SKM-1 treated with dmso at 0.1 percent for 144 hours (cell line): ENCODE results near the gene PLEKHA1.
A peak's percentile ranks its signal among the peaks of the same experiment; 100 is the strongest.

Experiments
- DNase-seq: peaks from one replicate; lab custom pipeline; 2025; ENCODE audit not compliant: unreplicated experiment; lab: John Stamatoyannopoulos, UW

PLEKHA1 gene

DNA sequence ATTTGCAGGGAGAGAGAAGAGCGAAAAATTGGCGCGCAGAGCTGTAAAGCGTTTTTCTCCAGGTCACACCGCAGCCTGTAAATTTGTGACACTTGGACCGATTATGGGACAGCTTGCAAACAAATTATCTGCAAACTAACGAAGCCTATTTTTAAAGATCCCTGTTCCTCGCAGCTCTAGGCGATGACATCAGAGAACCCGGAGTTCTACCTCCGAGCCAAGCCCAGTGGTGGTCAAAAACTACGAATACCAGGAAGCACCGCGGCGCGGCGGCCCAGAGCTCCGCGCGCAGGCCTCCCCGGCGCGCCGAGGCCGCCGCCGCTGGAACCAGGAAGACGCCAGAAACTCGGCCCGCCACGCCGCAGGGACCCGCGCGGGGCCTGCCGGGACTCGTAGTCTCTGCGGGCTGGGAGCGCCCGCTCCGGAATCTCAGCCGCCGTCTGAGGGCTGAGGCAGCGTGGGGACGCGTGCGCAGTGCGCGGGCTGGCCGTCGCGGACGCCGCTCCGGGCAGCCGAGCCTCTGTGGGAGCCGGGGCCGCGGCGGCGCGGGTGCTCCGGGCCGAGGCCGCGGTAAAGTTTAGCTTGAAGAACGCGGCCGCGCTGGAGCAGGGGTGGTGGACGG, at the start of gene PLEKHA1:
Gene PLEKHA1 (plus strand): TSS at position 472 of the 622 bp plus-strand sequence. CDS start 18,493 bp downstream, outside the sequence.
- peak; percentile 84 for DNase-seq

DNA sequence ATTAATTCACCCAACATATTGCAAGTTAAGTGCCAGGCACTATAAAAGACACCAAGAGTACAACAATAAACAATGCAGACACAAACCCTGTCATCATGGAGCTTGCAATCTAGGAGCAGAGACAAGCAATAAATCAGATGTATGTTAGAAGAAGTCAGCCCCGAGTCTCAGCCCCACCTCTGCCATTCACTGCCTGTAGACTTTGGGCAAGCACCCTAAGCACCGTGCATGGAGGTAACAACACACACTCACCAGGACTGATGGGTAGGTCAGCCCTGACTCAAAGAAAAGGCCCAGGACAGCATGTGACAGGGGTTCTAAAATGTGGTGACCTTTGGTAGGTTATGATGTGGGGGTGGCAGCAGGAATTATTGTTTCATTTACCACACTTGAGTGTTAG, 49.3 kb upstream of the PLEKHA1 start:
- no peak for DNase-seq

DNA sequence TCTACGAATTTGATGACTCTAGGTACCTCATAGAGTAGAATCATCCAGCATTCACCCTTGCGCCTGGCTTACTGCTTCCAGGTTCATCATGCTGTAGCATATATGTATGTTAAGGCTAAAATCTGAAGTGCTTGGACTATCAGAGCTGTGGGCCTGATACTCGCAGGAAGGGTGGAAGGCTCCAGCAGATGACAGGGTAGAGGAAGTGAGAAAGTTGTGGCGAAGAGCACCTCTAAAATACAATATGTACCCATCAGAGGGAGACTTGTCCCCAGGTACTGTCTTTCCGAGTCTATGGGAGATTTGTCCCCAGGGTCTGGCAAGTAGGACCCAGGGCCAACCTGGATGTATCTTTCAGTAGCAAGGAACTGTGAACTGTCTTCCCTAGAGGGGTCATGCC, 48.1 kb upstream of the PLEKHA1 start:
- DNase-seq, result no peak

DNA sequence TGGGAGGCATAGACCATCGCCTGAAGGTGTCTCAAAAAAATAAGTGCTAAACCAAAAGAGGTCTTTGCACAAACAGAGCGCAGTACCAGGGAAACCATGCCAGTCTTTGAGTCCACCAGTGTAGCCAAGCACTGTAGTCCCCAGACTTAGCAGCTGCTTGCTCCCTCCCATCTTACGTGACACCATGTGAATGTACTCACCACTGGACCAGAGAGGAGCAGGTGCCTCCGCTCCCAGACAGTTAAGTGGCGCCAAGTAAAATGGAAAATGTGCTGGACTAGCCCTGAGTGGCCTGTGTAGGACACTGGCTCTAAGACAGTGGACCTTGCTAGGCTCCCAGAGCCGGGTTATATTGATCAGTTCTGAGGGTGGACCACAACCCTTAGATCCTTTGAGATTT, 47.7 kb upstream of the PLEKHA1 start:
- DNase-seq, result no peak

DNA sequence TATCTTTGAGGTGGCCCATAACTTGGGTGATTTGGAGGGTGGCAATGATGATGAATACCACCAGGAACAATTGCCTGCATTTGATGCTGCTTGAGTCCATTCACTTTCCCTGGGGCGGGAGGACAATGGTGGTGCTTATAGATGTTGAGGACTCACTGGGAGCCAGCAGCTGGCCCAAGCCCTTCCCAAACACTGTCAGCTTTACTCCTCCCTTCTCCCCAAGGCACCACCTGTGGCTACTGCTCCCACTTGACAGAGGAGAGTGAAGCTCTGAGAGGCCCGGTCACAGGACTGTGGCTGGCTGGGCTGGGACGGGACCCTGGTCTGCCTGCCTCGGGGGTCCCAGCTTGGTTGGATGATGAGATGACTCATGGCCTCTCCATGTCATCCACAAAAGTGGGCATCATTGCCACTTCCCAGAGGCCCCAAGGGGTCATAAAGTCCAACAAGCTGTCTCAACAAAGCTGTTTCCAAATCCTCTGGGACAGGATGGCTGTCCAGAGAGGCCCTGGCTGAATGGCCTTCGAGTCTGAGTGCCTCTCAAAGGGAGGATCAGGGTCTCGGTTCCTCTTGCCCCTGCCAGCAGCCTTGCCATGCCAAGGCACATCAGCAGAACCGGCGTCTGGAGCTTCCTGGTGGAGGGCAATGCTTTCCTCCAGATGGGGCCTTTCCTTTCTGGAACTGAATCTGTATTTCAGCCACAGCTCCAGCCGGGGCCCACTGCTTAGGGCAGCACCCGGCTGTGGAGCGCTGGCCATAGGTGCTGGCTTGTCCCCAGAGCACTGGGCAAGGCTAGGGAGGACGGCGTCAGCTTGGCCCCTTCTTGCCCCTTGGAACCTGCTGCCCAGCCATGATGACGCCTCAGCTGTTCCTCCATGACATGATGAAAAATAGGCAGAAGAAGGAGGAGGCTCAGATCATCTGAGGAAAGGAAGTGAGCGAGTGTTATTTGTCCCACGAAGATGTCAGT, 47.0 kb upstream of the PLEKHA1 start:
- DNase-seq, result no peak

DNA sequence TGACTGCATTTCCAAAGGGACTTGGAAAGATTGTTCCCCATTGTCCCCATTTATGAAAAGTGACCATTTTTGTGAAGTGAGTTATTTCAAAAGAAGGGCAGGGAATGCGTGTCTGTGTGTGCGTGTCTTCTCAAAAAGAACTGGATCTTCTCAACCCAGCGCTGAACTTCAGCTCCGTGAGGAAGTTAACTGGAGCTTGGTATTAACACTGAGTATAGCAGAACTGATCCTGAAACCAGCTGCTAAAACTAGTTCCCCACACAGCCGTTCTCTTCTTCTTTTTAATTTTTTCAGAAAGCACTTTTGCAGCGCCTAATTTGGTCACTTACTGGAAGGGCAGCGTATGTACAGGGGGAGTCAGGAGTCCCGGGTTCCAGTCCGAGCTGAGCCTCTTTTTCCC, 45.8 kb upstream of the PLEKHA1 start:
- DNase-seq, result peak; percentile 16

DNA sequence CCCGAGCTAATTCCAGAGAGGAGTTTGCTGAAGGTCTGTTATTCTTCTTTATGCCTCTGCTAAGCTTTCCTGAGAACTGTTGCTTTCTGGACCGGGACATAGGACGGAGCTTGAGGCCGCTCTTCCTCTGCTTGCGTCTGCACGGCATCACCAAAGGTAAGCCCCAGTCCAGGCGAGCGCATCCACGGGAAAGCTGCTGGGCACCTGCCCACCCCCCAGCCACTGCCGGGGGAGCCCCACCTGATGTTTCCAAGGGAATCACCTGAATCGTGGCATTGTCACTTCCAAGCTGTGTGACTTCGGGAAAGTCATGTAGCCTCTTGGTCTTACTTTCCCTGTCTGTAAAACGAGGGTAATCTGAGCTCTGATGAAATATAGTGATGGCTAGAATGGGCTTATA, 45.1 kb upstream of the PLEKHA1 start:
- DNase-seq, result no peak

DNA sequence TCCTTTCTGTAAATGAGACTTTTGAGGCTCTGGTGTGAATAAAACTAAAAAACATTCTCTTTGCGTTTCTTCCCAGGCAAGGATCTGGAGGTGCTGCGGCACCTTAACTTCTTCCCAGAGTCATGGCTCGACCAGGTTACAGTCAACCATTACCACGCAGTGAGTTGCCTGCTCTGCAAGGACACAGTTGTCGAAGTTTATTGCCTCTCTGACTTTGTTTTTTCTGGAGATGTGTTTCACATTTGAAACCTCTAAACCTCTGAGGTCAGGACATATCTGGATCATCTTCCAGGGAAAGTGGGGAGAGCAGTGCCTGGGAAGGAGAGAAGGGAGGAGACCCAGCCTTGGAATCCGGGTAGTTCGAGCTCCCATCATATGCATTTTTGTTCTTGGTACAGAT, 43.4 kb upstream of the PLEKHA1 start:
- DNase-seq, result no peak

DNA sequence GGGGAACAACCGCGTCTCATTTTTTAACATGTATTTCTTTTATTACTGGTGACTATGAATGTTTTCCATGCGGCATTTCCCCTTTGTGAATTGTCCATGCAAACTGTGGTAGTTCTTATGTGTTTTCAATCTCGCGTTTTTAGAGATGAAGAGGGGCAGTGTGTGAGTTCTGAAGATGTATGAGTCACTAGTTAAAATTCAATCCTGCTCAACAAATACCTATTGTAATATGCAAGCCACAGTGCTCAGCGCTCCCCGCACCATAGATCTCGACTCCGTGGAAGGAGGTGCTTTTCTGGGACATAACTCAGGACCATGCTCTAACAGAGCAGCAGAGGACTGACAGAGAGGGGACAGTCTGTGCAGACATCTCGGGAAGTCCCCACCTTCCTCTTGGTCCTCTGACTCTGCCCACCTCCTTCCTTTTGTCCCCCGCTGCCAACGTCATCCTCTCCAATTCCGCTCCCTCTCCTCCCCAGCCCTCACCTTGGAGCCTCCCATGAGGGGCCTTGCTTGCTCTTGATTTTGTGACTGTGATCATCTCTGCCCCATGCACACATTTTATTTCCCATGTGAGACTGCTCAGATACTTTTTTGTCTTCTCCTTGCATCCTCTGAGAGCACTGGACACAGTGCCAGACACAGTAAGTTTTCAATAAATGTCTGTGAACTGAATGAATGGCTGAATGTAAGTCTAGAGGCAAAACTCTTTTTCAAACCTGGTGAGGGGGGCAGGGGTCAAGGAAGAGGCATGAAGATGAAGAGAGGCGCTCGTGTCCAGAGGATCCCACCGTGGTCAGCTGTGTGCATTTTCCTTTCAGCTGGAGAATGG, 42.7 kb upstream of the PLEKHA1 start:
- no peak for DNase-seq

DNA sequence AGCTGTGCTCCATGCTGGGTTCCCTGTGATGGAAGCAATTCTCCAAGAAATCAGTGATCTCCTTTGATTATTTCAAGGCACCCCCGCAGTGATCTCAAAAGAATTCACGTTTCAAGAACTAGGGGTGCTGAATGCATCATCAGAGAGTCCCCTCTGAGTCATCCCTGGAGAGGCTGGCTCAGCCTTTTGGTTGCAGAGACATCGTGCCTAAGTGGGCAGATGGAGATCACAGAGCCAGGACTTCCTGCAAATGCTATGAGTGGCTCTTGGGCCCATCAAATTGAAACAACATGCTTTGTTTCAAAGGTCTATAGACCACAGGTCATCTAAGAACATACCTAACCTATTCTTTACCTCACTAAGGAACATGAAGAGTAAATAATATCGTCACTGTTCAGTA, 41.5 kb upstream of the PLEKHA1 start:
- DNase-seq, result no peak

DNA sequence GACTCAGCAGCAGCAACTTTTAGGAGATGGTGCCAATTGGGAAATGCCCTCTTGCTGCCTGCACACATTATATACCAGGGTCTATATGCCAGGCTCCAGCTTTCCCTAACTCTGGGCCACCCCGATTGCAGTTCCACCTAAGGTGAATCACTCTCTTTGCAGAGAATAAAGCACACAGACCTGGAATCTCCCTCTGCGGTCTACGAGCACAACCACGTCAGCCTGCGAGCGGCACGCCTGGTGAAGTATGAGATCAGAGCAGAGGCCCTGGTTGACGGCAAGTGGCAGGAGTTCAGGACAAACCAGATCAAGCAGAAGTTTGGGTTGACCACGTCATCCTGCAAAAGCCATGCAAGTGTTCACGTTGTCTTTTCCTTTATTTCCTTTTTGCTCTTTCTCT, 38.2 kb upstream of the PLEKHA1 start:
- DNase-seq, result no peak

DNA sequence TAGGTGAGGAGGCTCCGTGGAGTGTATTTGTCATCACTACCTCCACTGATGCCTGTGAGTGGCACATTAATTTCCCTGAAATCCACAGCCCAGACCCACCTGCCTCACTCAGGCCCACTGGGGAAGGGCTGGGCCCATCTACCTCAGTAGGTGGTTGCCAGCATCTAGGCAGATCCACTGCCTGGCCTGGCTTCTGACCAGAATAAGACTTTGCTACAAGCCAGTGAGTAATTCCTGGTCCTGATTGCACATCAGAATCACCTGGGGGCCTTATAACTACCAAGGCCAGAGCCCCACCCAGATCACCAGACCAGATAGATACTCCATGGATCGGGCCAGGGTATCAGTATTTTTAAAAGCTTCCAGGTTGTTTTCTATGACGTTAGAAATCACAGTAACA, 37.5 kb upstream of the PLEKHA1 start:
- no peak for DNase-seq

DNA sequence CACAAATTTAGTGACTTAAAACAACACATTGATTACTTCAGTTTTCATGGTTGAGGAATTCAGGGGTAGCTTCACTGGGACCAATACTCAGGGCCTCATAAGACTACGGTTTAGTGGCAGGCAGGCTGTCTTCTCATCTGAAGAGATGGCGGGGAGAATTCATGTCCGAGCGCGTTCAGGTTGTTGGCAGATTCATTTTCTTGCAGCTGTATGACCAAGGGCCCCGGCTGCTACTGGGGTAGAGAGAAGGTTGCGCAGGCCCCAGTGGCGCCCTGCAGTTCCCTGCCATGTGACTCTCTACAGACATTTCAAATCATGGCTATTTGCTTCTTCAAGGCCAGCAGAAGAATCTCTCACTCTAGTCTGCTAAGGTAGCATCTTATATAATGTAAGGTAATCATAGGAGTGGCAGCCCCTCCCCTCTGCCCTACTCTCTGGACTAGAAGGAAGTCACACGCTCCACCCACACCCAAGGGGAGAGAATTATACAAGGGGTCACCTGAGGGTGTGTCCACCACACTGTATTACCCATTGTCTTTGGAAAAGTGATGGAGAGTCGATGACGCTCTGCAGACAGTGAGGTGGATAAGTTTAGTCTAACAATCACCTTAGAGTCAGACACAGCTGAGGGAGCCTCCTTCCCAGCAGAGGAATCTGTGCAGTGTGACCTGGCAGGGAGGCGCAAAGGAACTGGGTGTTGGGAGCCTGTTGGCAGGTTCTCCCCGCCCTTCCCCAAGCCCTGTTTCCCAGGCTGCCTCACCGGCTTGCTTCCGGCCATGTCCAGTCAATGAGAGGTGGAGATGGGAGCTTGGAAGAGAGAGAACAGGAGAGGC, 35.7 kb upstream of the PLEKHA1 start:
- DNase-seq, result no peak

DNA sequence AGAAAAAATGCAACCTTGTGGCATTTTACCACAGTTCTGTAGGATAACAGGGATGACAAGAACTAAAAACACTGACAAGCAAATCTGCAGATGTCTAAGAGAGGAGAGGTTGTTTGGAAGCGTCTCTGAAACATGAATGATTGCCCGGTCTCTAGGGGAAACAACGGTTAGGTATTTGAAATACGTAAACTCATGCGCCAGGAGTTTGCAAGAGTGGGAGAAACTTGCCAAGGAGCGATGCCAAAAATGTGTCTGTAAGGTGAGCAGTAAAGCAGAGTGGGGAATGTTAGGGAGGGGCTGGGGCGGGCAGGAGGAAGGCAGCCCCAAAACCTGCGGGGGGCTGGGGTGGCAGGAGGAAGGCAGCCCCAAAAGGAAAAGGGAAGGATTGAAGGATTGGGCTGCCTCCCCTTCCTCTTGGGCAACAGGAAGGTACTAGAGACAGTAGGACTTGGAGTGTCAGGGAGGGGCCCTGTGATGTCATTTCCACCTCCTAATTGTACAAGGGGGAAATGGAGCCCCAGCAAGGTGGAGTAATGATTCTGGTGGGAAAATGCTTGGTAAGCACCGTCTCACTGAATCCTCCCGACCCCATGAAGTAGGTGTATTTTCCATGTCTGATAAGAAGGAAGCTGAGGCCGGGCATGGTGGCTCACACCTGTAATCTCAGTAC, 33.2 kb upstream of the PLEKHA1 start:
- DNase-seq, result no peak

DNA sequence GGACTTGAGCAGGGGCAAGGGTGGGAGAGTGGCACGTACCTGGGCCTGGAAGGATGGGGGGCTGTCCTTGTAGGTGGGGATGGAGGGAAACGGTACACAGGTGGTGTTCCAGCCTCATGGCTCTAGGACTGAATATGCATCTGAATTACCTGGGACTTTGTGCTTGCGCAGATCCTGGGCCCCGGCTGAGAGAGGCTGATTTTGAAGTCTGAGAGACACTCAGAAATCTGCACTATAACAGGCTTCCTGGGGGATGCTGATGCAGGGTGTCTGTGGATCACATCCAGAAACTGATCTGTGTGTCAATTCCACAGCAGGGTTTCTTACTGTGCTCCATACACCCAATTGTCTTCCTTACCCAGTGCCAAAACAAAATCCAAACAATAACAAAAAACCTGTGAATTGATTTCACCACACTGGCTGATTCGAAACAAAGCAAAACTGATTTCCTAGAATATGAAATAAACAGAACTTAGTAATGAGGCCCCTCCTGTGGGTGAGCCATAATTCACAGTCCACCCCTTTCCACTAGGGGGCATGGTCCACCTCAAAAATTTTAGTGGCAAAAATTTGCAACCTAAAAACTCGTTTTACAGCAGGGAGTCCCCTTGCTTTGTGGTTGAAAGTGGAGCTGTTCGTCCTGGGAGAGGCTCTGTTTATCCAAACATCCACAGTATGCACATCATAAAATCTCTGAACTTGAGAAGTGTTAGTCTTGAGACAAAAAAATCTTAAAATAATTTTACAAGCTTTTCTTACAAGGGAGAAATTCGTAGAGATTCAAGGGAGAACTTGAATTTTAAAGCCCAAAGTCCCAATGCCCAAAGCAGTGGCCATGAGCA, 32.0 kb upstream of the PLEKHA1 start:
- DNase-seq, result no peak

DNA sequence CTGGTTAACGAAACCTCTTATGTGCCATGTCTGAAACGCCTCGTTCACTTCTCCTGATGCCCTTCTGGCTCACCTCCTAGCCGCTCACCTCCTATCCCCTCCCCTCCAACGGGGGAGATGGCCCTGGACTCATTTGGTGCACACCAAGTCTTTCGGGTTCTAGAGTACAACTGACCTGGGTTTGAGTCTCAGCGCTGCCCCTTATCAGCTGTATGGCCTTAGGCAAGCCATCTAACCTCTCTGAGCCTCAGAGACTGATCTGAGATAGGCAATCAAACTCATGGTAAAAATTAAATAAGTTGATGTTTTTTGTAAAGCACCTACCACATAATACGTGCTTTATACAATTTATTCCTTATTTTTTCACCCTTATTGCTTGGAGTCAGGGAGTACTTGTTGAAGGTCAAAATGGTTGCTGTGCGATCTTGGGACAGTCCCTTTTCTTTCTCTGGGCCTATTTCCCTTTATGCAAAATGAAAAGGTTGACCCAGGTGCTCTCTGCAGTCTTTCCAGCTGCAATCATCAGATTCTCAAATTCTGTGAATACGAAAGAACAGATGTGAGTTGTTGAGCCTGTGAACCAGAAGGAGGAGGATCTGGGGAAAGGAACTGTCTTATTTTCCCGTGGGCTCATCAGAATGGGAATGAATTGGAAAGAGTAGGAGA, 31.2 kb upstream of the PLEKHA1 start:
- no peak for DNase-seq

DNA sequence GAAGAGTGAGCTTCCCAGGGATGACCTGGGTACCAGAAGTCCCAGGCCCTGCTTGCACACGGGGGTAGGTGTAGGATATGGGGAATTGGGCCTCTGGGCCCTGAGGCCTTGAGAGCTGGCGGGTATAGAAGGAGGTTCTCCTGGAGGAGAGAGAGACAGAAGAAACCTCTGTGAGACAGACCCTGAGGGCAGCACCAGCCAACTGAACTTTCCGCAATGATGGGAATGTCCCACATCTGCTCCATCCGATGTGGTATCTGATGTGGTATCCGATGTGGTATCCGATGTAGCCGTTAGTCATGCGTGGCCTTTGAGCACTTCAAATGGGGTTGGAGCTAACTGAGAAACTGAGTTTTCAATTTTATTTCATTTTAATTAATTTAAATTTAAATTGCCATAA, 30.6 kb upstream of the PLEKHA1 start:
- no peak for DNase-seq

DNA sequence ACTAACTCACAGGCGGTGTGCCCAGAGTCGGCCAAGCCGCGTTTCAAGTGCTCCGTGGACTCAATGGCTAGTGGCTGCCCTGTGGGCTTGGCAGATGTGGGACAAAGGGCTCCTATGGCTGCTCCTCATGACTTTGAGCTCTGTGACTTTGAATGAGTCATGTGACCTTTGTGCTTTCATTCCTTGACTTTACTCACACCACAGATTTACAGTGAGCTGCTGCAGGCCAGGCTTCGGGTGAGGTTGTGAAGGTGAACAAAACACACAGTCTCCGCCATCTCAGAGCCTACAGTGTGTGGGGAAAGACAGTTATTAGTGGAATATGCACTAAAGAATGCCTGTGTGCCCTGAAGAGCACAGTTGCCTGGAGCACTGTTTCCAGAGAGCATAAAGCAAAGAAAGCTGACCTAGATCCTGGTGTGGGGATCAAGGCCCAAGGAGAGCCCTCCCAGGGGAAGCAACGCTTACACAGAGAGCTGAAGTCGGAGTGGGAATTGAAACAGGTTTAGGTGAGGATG, 29.7 kb upstream of the PLEKHA1 start:
- no peak for DNase-seq
